HL-60 (cell line): ENCODE measurements around the gene DPP8.

Experiments used
- POLR2AphosphoS5 ChIP-seq: IDR thresholded peaks from 2 replicates; pipeline ENCODE4 v1.6.1; 2012; ENCODE audit warnings: low read depth
- TF ChIP-seq, protein P1 (sequence below): IDR thresholded peaks from one replicate; pipeline ENCODE4 v1.5.1; 2011; ENCODE audit warnings: low read length, control low read depth, inconsistent platforms; ENCODE audit not compliant: insufficient read depth

DNA sequence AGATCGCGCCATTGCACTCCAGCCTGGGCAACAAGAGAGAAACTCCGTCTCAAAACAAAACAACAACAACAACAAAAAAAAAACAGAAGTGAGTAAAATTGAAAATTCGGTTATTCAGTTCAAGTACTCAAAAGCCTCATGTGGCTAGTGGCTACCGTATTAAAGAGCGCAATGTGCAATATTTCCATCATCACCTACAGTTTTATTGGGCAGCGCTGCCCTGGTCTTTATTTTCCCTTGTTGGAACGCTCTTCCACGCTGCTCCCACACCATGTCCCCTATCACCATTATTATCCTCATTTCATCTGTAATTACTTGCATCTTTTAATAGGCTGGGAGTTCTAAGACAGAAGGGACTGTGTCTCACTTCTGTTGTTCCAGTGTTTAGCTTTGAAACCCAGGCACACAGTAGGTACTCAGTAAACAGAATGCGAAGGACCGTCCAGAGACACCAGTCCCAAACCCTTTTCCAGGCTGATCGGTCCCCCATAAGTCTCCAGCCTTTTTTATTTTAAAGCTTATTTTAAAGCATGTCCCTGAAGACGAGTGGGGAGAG is 12.4 kb upstream of the DPP8 start:
- TF ChIP-seq, protein P1, sequence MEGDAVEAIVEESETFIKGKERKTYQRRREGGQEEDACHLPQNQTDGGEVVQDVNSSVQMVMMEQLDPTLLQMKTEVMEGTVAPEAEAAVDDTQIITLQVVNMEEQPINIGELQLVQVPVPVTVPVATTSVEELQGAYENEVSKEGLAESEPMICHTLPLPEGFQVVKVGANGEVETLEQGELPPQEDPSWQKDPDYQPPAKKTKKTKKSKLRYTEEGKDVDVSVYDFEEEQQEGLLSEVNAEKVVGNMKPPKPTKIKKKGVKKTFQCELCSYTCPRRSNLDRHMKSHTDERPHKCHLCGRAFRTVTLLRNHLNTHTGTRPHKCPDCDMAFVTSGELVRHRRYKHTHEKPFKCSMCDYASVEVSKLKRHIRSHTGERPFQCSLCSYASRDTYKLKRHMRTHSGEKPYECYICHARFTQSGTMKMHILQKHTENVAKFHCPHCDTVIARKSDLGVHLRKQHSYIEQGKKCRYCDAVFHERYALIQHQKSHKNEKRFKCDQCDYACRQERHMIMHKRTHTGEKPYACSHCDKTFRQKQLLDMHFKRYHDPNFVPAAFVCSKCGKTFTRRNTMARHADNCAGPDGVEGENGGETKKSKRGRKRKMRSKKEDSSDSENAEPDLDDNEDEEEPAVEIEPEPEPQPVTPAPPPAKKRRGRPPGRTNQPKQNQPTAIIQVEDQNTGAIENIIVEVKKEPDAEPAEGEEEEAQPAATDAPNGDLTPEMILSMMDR = no peak
- no peak for TF ChIP-seq POLR2AphosphoS5
